BJ (cell line): ENCODE measurements around the gene ATP11C. TPM values are rescaled to one million over a fixed set of nuclear protein-coding genes. Genes with fewer than 3 reads are reported as not detected.
"Not testable (repeated sequence)": the region's sequence is repeated elsewhere in the genome, so short reads cannot be mapped to it uniquely, and the experiment has no call there.

ENCODE experiments used
- CTCF ChIA-PET: fragments of 350-600 bp; formaldehyde crosslinking; extraction: SDS; loops from one replicate; lab custom pipeline; 2021; ENCODE audit warnings: antibody characterized with exemption, inconsistent platforms; lab: Yijun Ruan, JAX
- POLR2A ChIA-PET: fragments of 300-600 bp; sonication (Branson Sonifier 250); formaldehyde crosslinking; extraction: SDS; loops from one replicate; lab custom pipeline; 2021; ENCODE audit warnings: antibody characterized with exemption; lab: Charles Lee
- DNase-seq: peaks from one replicate; pipeline ENCODE4 v3.0.0-alpha.2; 2011; ENCODE audit warnings: low read depth
- H3K27me3 ChIP-seq: 2 replicates; pipeline ENCODE4 v1.6.0; 2011; ENCODE audit warnings: low read length; ENCODE audit not compliant: control insufficient read depth, insufficient read depth
- H3K36me3 ChIP-seq: 2 replicates; pipeline ENCODE4 v1.5.1; 2011; ENCODE audit warnings: low read length; ENCODE audit not compliant: control insufficient read depth, insufficient read depth
- H3K4me3 ChIP-seq: 2 replicates; pipeline ENCODE4 v1.5.1; 2011; ENCODE audit warnings: low read depth, mild to moderate bottlenecking, control low read depth, low read length
- polyA plus RNA-seq: library from polyadenylated mRNA; depleted of rRNA; stranded (reverse); fragments of >200 nt; gene quantifications from 2 replicates; pipeline ENCODE4 v1.2.3, GENCODE V29; 2011
- TF ChIP-seq, protein P1 (sequence below): IDR thresholded peaks from 2 replicates; pipeline ENCODE4 v1.5.1; 2011; ENCODE audit warnings: low read depth, mild to moderate bottlenecking, control low read depth, inconsistent platforms, low read length, moderate library complexity; ENCODE audit not compliant: insufficient read depth

Gene ATP11C
- polyA plus RNA-seq, 1 experiment = 7.7 TPM

DNA sequence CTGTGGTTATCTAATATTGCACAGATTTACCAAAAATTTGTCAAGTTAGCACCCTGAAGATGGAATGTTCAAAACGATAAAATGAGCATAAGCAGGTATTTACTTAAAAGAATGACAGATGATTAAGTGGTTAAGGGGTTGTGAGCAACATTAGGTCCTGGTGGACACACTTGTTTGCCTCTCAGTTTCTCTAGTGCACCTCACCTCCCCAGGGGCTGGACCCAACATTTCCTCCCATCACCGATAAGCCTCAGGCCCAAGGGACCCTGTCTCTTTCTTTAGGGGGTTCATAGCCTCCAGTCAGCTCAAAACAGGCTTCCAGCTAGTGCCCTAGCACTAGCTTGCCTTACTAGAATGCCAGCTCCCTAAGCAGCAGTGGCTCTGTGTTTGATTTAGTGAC lies 88.0 kb downstream of the ATP11C start:
- DNase-seq = no peak
- Histone ChIP-seq H3K27me3 (no peaks in the 10 kb centered on the region), H3K36me3 (no peaks in the 10 kb centered on the region), H3K4me3 (no peak overlapping the region)
- ChIA-PET CTCF (no interaction called here), POLR2A (no interaction called here)
- TF ChIP-seq, protein P1, sequence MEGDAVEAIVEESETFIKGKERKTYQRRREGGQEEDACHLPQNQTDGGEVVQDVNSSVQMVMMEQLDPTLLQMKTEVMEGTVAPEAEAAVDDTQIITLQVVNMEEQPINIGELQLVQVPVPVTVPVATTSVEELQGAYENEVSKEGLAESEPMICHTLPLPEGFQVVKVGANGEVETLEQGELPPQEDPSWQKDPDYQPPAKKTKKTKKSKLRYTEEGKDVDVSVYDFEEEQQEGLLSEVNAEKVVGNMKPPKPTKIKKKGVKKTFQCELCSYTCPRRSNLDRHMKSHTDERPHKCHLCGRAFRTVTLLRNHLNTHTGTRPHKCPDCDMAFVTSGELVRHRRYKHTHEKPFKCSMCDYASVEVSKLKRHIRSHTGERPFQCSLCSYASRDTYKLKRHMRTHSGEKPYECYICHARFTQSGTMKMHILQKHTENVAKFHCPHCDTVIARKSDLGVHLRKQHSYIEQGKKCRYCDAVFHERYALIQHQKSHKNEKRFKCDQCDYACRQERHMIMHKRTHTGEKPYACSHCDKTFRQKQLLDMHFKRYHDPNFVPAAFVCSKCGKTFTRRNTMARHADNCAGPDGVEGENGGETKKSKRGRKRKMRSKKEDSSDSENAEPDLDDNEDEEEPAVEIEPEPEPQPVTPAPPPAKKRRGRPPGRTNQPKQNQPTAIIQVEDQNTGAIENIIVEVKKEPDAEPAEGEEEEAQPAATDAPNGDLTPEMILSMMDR = no peak

DNA sequence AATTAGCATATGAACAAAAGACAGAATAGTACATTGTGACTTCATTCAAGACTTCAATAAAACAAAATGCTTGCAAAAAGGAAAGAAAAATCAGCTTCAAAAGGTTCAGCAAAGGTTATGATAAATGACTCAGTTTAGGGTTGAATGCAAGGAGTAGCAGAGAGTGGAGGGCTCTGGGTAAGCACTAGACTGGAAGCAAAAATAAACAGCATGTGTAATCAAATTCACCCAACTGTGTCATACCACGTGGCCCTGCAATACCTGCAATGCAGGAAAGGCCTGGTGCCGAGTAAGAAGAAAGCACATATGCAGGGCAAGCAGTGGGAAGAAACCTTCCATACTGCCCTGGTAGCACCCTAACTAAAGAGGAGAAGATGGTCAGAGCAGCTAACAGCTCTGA lies 88.7 kb downstream of the ATP11C start:
- Histone ChIP-seq H3K36me3 (no peaks in the 10 kb centered on the region), H3K4me3 (no peak overlapping the region), H3K27me3 (no peaks in the 10 kb centered on the region)
- no peak for DNase-seq
- ChIA-PET CTCF (no interaction called here), POLR2A (no interaction called here)
- TF ChIP-seq, protein P1 = no peak

GRCh38 chrX:139842326-139843185 lies 90.3 kb downstream of the ATP11C start:
- H3K27me3 ChIP-seq = no peaks in the 10 kb centered on the region
- H3K36me3 ChIP-seq = no peaks in the 10 kb centered on the region
- DNase-seq = no peak
- ChIA-PET CTCF (no interaction called here), POLR2A (no interaction called here)
- no peak overlapping the region for H3K4me3 ChIP-seq
- TF ChIP-seq, protein P1 = no peak

DNA sequence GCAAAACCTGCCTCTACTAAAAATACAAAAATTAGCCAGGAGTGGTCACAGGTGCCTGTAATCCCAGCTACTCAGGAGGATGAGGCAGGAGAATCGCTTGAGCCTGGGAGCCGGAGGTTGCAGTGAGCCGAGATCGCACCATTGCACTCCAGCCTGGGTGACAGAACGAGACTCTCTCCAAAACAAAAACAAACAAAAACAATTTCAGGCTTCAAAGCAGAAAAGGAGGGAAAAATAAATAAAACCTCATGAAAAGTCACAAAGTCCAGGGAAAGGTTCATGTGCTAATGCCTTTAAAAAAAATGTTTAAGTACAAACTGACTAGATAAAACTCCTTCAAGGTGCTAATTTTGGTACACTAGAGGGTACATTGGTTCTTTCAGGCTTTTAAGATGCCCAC lies 96.5 kb downstream of the ATP11C start:
- CTCF ChIA-PET, POLR2A ChIA-PET, H3K4me3 ChIP-seq, H3K27me3 ChIP-seq, DNase-seq, H3K36me3 ChIP-seq: not testable (repeated sequence)

DNA sequence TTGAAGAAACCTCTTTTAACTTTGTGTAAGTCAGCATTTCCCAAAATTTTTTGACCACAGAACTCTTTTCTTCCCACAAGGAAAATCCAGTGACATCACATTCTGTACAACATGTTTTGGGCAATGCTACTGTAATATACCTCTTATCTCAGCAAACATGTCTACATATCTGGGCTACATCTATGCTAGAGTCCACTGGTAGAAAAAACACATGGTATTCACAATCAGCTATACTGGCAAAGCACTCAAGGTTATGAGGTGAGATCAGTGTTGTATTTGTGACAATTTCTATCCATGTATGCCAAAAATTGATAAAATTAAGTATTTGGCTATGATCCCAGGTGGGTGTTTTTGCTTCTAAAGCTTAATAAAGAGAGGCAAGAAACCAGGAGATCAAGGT lies 98.0 kb downstream of the ATP11C start:
- H3K27me3 ChIP-seq = no peaks in the 10 kb centered on the region
- H3K4me3 ChIP-seq = no peak overlapping the region
- TF ChIP-seq, protein P1 = no peak
- CTCF ChIA-PET = no interaction called here
- POLR2A ChIA-PET = no interaction called here
- no peak for DNase-seq
- H3K36me3 ChIP-seq = no peaks in the 10 kb centered on the region
